Type B pancreatic cell (in vitro differentiated cells): ENCODE measurements around the gene EPB41L2. TPM values are rescaled to one million over a fixed set of nuclear protein-coding genes. Genes with fewer than 3 reads are reported as not detected.

Source experiments
- DNase-seq: peaks from one replicate; pipeline ENCODE4 v3.0.0; 2021; ENCODE audit warnings: mixed read lengths; ENCODE audit not compliant: unreplicated experiment; ENCODE audit errors: extremely low spot score
- H3K27ac Mint-ChIP-seq: 2 replicates; pipeline ENCODE4 v1.8.0; 2021; ENCODE audit warnings: mild to moderate bottlenecking, mixed read lengths
- H3K27me3 Mint-ChIP-seq: 2 replicates; pipeline ENCODE4 v1.8.0; 2021; ENCODE audit warnings: mixed read lengths
- H3K36me3 Mint-ChIP-seq: 2 replicates; pipeline ENCODE4 v1.8.0; 2021; ENCODE audit warnings: mixed read lengths
- H3K4me1 Mint-ChIP-seq: one replicate; pipeline ENCODE4 v1.8.0; 2021; ENCODE audit warnings: mixed read lengths; ENCODE audit not compliant: unreplicated experiment
- H3K4me3 Mint-ChIP-seq: 2 replicates; pipeline ENCODE4 v1.8.0; 2021; ENCODE audit warnings: mild to moderate bottlenecking, mixed read lengths
- H3K9me3 Mint-ChIP-seq: 2 replicates; pipeline ENCODE4 v1.8.0; 2021; ENCODE audit warnings: mixed read lengths
- total RNA-seq: library from RNA; stranded (reverse); gene quantifications from 2 replicates; pipeline ENCODE4 v1.2.1, GENCODE V29; 2021; ENCODE audit warnings: low replicate concordance
- TF ChIP-seq, protein P1 (sequence below): fragments of 200-600 bp; sonication (generic); conservative IDR thresholded peaks from 2 replicates; pipeline ENCODE4 v1.5.0; 2021; ENCODE audit warnings: antibody characterized with exemption, mild to moderate bottlenecking

EPB41L2 gene
- total RNA-seq, 1 donor from 2014 or later: 74.8 TPM

DNA sequence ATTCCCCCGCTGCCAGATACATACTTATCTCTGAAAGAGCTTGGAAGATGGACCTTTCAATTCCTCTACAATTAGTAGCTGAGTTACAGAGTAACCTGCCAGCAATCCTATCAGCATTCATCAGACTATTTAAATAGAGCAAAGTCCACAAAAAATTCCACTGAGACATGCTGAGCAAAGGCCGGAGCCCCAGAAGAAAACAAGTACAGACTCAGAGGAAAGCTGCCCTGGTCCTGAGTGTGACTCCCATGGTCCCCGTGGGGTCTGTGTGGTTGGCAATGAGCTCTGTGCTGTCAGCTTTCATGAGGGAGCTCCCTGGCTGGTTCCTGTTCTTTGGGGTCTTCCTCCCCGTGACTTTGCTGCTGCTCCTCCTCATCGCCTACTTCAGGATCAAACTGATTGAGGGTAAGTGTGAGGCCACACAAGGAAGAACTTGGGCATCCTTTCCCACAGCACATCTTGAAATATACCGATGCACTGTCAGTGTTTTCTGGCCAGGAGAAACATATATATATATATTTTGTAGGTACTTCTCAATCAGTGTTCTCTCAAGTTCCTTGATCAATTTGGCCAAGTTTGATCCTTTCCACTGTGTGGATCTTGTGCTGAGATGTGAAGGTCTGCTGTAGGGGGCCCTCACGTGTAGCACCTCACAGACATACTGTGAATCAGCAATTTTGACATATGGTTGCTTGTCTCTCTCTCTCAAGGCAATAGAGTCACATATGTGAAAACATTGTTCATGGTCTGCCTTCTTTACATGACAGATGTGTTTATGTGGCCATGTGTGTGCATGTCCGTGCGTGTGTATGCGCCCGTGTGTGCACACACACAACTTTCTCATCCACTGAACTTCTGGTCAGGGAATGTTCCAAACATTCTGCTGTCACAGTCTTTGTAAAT, 235.5 kb downstream of the EPB41L2 start, which contains the start of gene SMLR1:
Gene SMLR1, plus strand, starts transcription at position 160 of the 903 bp plus-strand sequence. Its CDS starts 8 bp downstream, at position 168.
- TF ChIP-seq, protein P1, sequence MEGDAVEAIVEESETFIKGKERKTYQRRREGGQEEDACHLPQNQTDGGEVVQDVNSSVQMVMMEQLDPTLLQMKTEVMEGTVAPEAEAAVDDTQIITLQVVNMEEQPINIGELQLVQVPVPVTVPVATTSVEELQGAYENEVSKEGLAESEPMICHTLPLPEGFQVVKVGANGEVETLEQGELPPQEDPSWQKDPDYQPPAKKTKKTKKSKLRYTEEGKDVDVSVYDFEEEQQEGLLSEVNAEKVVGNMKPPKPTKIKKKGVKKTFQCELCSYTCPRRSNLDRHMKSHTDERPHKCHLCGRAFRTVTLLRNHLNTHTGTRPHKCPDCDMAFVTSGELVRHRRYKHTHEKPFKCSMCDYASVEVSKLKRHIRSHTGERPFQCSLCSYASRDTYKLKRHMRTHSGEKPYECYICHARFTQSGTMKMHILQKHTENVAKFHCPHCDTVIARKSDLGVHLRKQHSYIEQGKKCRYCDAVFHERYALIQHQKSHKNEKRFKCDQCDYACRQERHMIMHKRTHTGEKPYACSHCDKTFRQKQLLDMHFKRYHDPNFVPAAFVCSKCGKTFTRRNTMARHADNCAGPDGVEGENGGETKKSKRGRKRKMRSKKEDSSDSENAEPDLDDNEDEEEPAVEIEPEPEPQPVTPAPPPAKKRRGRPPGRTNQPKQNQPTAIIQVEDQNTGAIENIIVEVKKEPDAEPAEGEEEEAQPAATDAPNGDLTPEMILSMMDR: no peak
- Mint-ChIP-seq H3K36me3 (no peaks in the 10 kb centered on the region), H3K4me3 (peak within 1 kb of the TSS; percentile 55), H3K4me1 (no peaks in the 10 kb centered on the region), H3K27ac (peak within 1 kb of the TSS; percentile 34), H3K9me3 (no peaks in the 10 kb centered on the region), H3K27me3 (peaks cover 6% of the 10 kb centered on the region)
- DNase-seq: no peak

DNA sequence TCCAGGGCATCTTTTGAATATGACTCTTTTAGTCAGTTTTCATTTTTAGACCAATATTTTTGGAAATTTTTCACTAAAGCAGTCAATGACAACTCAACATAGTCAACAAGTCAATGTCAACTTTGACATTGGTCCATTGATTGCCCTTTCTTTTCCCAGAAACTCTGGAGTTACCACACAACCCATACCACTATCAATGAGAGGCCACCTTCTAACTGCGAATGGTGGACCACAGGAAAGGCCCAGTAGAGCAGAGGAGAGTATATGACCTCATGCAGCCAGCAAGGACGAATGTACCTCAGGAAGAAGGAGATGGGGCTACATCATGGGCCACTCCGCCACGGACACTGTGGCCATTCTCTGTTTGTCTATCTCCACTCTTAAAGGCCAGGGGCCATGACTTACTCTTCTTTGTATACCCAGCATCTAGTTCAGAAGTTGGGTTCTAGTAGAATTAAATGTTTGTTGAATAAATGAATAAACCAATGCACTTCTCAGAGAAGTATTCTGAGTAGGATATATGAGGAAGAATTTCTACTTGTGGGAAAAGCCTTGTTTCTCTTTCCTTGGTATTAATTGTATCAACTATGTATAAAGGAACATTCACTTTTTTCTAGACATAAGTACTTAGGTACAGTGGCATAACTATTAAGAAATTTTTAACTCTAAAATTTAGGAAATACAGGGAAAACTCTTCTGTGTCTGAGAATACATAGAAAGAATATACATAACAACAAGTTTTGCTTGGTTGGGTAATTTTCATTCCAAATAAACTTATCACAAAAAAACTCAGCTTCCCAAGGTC, 236.4 kb downstream of the EPB41L2 start:
- H3K27me3 Mint-ChIP-seq: peaks cover 6% of the 10 kb centered on the region
- no peak overlapping the region for H3K27ac Mint-ChIP-seq
- no peak overlapping the region for H3K4me3 Mint-ChIP-seq
- no peaks in the 10 kb centered on the region for H3K36me3 Mint-ChIP-seq
- no peak for DNase-seq
- TF ChIP-seq, protein P1: no peak
- H3K4me1 Mint-ChIP-seq: no peaks in the 10 kb centered on the region
- no peaks in the 10 kb centered on the region for H3K9me3 Mint-ChIP-seq

DNA sequence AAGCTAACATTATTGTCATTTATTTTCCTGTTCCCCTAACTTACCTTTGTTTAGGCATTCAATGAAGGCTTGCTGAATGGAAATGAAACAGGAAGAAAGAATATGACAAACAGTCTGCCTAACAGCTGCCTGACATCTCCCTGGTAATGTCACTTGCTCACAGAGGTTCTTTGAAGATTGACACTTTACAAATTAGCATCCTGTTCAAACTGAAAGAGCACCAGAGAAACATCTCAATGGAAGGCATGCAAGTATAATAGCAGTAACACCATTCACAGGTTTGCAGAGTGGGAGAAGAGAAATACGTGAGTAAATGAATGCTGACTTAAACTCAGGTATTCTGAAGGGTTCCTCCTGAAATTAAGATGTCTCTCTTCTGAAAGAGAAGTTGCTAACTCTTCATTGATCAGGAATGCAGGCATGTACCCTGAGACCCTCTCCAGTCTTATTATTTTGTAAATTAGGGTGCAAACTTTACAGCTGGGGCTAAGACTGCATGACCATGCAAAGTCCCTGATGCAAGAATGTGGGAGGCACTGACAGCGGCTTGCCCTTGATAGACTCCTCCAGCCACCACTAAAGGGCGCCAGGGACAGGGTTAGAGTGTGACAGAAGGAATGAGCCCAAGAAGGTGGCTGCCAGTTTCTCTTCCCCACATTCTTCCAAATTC, 237.1 kb downstream of the EPB41L2 start:
- TF ChIP-seq, protein P1: no peak
- Mint-ChIP-seq H3K9me3 (peaks cover 5% of the 10 kb centered on the region), H3K27me3 (peaks cover 6% of the 10 kb centered on the region), H3K4me3 (no peak overlapping the region), H3K36me3 (no peaks in the 10 kb centered on the region), H3K27ac (no peak overlapping the region), H3K4me1 (no peaks in the 10 kb centered on the region)
- no peak for DNase-seq

DNA sequence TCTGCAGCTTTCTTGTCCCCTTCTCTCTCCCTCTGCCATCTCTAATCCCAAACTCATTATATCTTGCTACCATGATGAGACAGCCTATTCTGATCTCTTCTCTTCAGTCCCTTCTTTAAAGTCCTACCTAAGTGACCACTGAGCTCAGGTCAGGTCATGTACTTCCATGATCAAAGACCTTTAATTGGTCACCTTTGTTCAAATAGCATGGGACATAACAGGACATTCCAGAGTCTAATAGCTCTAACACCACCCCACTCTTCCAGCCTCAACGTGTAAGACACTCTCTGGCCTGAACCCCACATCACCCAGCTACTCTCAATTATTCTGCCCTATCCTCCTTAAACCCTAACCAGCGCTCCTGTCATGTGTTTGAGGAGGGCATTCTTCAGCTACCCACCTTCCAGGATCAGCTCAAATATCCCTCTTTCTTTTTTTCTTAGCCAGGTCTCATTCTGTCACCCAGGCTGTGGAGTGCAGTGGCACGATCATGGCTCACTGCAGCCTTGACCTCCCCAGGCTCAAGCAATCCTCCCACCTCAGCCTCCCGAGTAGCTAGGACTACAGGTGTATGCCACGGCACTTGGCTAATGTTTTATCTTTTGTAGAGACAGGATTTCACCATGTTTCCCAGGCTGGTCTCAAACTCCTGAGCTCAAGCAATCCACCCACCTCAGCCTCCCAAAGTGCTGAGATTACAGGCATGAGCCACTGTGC, 237.9 kb downstream of the EPB41L2 start:
- H3K27ac Mint-ChIP-seq: no peak overlapping the region
- H3K27me3 Mint-ChIP-seq: peaks cover 6% of the 10 kb centered on the region
- no peaks in the 10 kb centered on the region for H3K36me3 Mint-ChIP-seq
- TF ChIP-seq, protein P1: no peak
- DNase-seq: no peak
- no peaks in the 10 kb centered on the region for H3K4me1 Mint-ChIP-seq
- H3K9me3 Mint-ChIP-seq: peaks cover 9% of the 10 kb centered on the region
- H3K4me3 Mint-ChIP-seq: no peak overlapping the region

DNA sequence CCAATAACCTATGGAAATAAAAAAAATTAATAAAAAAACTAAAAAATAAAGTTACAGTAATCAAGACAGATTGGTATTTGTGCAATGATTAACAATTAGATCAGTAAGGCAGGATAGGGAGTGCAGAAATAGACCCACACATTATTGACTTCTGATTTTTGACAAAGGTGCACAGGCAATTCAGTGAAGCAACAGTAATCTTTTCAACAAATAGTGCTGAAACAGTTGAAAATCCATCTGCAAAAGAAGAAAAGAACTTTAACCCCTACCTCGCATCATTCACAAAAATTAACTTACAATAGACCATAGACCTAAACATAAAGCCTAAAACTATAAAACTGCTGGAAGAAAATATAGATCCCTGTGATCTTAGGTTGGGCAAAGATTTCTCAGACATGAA, 240.3 kb downstream of the EPB41L2 start:
- no peak for DNase-seq
- Mint-ChIP-seq H3K4me3 (no peak overlapping the region), H3K27ac (no peak overlapping the region), H3K9me3 (peaks cover 14% of the 10 kb centered on the region), H3K27me3 (peaks cover 6% of the 10 kb centered on the region), H3K4me1 (no peaks in the 10 kb centered on the region), H3K36me3 (no peaks in the 10 kb centered on the region)
- TF ChIP-seq, protein P1: no peak
